WI38 (cell line): ENCODE results near the gene CXCR1.

ENCODE experiments used
- H3K4me3 ChIP-seq: 2 replicates; pipeline ENCODE4 v1.5.1; 2011; ENCODE audit warnings: low read depth, mild to moderate bottlenecking, control low read depth, low read length
- TF ChIP-seq, protein P1 (sequence below): IDR thresholded peaks from 2 replicates; pipeline ENCODE4 v1.5.1; 2012; ENCODE audit warnings: low read depth, mild to moderate bottlenecking, control low read depth, low read length

Gene CXCR1

DNA sequence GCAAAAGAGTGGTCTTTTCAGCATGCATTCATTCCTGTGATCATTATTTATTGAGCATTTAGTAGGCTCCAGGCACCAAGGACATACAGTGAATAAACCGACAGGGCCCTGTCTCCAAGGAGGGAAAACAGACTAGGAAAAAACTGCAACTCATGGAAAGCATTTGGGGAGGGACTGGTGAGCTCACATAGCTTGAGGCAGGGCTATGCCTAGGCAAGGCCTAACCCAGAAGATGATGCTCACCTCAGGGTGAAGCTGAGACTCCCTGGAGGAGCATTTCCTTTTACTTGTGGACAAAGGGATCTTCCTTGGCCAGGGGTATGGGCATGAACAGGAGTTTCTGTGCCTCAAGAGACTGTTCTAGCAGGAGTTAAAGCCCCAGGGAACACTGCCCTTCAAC lies 3.9 kb downstream of the CXCR1 start:
- no peak overlapping the region for H3K4me3 ChIP-seq
- TF ChIP-seq, protein P1, sequence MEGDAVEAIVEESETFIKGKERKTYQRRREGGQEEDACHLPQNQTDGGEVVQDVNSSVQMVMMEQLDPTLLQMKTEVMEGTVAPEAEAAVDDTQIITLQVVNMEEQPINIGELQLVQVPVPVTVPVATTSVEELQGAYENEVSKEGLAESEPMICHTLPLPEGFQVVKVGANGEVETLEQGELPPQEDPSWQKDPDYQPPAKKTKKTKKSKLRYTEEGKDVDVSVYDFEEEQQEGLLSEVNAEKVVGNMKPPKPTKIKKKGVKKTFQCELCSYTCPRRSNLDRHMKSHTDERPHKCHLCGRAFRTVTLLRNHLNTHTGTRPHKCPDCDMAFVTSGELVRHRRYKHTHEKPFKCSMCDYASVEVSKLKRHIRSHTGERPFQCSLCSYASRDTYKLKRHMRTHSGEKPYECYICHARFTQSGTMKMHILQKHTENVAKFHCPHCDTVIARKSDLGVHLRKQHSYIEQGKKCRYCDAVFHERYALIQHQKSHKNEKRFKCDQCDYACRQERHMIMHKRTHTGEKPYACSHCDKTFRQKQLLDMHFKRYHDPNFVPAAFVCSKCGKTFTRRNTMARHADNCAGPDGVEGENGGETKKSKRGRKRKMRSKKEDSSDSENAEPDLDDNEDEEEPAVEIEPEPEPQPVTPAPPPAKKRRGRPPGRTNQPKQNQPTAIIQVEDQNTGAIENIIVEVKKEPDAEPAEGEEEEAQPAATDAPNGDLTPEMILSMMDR: no peak

DNA sequence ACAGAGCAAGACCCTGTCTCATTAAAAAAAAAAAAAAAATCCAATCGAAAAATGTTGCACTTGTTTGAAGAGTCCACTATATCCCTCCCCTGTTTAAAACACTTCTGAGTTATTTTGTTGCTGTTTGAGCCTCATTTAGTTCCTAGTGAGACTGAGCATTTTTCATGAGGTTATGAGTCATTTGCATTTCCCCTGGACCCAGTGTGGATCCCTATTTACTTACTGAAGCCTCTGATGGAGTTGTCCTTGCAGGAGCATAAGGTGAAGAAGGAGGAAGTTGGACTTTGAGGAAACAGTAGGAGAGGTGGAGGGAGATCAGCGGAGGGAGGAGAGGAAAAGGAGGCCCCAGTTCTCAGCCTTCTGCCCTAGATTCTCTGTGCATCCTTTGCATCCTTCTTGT lies 5.1 kb downstream of the CXCR1 start:
- no peak overlapping the region for H3K4me3 ChIP-seq
- TF ChIP-seq, protein P1: no peak

DNA sequence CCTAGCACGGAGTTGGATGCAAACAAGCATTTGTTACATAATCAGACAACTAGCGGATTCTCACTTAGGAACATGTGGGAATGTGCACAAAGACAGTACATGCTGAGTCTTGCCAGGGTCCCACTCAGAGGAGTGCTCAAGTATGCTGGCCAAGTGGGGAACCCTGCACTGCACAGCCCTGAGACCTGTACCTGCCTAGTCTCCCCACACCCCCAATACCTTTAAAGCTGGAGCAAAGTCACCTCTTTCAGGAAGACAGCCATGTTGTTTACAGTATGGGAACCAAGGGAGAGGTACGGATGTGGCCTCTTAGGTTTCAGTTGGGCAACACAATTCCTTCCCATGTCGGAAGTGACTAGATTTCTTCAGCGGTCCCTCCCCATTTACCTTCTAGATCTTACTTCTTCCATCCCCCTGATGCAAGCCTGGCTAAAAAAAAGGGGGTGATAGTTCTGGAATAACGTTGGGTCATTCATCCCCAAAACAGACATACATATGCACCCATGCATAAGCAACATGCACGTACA lies 10.7 kb downstream of the CXCR1 start:
- TF ChIP-seq, protein P1: no peak
- no peak overlapping the region for H3K4me3 ChIP-seq

DNA sequence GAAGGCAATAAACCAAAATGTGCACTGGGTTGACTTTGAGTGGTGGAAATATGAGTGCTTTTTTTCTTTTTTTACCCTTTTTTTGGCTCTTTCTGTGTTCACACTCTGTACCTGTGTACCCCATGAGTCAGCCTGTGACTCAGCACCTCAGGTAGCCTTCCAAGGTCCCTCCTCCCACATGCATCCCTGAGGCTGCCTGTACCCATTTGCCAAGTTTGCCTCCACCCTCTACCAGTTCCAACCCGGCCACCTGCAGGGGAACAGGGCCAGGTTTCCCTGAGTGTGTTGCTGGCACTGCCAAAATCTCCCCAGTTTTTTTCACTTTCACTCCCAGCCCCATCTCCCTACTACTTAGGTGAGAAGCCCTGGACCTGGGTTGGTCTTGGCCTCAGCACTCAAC lies 14.0 kb downstream of the CXCR1 start:
- H3K4me3 ChIP-seq: no peak overlapping the region
- TF ChIP-seq, protein P1: no peak

DNA sequence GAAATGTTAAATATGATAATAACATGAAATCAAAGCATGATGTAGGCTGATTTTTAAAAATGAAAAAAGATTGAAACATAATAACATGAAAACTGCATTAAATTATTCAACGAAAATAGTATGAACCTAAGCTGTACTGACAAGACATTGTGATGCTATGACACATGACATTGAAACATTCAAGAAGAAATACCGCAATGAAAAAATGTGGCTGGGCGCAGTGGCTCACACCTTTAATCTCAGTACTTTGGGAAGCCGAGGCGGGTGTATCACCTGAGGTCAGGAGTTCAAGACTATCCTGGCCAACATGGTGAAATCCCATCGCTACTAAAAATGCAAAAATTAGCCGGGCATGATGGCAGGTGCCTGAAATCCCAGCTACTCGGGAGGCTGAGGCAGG lies 14.6 kb downstream of the CXCR1 start:
- TF ChIP-seq, protein P1: no peak
- H3K4me3 ChIP-seq: no peak overlapping the region

DNA sequence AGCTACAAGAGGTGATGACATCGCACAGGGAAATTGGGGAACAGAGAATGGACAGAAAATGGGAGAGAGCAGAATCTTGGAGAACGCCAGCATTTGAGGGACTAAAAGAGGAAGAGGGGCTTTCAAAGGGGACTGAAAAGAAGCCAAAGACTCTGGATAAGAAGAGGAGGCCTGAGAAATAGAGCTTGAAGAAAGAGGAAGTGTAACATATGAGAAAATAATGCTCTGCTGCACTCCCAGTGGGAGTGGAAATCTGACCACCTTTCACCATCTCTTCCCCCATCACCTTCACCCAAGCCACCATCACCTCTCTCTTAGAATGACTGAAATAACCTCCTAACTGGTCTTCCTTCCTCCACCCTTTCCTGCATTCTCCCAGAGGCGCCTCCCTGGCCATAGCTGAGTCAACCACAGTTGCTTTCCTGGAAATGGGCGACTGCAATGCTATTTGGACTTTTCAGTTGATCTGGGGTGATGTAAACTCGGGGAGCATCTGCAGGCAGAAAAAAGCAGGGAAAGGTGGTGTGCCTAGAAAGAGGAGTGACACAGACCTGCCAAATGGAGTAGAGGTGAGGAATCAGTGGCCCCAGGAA lies 16.8 kb downstream of the CXCR1 start:
- TF ChIP-seq, protein P1: no peak
- H3K4me3 ChIP-seq: no peak overlapping the region

DNA sequence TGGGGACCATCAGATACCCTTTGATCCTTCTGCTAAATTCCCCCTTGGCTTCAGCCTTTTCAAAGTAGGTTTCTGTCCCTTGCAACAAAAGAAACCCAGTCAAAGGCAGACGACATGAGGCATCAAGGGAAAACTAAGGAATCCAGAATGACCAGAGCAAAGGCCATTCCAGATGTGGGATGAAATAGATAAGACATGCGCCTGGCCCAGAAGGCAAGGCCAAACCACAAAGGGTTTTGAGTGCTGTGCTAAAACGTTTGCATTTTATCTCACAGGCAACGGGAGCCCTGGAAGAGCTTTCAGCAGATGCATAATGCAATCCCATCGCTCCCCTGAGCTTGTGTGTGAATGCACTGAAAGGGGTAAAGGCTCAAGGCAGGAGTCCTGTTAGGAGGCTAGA lies 17.7 kb downstream of the CXCR1 start:
- H3K4me3 ChIP-seq: no peak overlapping the region
- TF ChIP-seq, protein P1: no peak
